Measurements from ENCODE around the gene SLC13A4.

Gene SLC13A4

GRCh38 chr7:135771961-135772638, 44.1 kb upstream of the SLC13A4 start:
- Histone ChIP-seq H3K4me1 (ENCODE audit: insufficient read depth, low read length, severe bottlenecking) (no peaks in the 10 kb centered on the region), H3K36me3 (ENCODE audit: insufficient read depth, low read length) (no peaks in the 10 kb centered on the region), H3K27ac (ENCODE audit: low read depth, low read length, poor library complexity, severe bottlenecking) (no peak overlapping the region), H3K27me3 (ENCODE audit: insufficient read depth, low read length) (no peaks in the 10 kb centered on the region), H4K20me1 (ENCODE audit: insufficient read depth, low read length) (no peaks in the 10 kb centered on the region), H3K79me2 (ENCODE audit: insufficient read depth, low read length) (no peaks in the 10 kb centered on the region), H3K4me2 (ENCODE audit: low read length) (no peak overlapping the region), H2AFZ (ENCODE audit: low read length) (no peak overlapping the region), H3K4me3 (ENCODE audit: low read depth, low read length, poor library complexity, severe bottlenecking) (no peak overlapping the region), H3K9ac (ENCODE audit: low read length) (no peak overlapping the region), H3K9me3 (ENCODE audit: low read length) (no peaks in the 10 kb centered on the region), H3K9me2 (ENCODE audit: low read depth, low read length) (no peaks in the 10 kb centered on the region), H3F3A (ENCODE audit: insufficient read depth, low read length) (no peaks in the 10 kb centered on the region)
- TF ChIP-seq, protein P1, sequence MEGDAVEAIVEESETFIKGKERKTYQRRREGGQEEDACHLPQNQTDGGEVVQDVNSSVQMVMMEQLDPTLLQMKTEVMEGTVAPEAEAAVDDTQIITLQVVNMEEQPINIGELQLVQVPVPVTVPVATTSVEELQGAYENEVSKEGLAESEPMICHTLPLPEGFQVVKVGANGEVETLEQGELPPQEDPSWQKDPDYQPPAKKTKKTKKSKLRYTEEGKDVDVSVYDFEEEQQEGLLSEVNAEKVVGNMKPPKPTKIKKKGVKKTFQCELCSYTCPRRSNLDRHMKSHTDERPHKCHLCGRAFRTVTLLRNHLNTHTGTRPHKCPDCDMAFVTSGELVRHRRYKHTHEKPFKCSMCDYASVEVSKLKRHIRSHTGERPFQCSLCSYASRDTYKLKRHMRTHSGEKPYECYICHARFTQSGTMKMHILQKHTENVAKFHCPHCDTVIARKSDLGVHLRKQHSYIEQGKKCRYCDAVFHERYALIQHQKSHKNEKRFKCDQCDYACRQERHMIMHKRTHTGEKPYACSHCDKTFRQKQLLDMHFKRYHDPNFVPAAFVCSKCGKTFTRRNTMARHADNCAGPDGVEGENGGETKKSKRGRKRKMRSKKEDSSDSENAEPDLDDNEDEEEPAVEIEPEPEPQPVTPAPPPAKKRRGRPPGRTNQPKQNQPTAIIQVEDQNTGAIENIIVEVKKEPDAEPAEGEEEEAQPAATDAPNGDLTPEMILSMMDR (IDR thresholded peaks at IDR 0.05; ENCODE audit: low read length): no peak
- TF ChIP-seq EZH2 (IDR thresholded peaks at IDR 0.05; ENCODE audit: borderline replicate concordance, low read length): no peak

GRCh38 chr7:135771051-135771450, 43.1 kb upstream of the SLC13A4 start:
- Histone ChIP-seq H3K27me3 (ENCODE audit: insufficient read depth, low read length) (no peaks in the 10 kb centered on the region), H2AFZ (ENCODE audit: low read length) (no peak overlapping the region), H3K79me2 (ENCODE audit: insufficient read depth, low read length) (no peaks in the 10 kb centered on the region), H4K20me1 (ENCODE audit: insufficient read depth, low read length) (no peaks in the 10 kb centered on the region), H3K36me3 (ENCODE audit: insufficient read depth, low read length) (no peaks in the 10 kb centered on the region), H3K27ac (ENCODE audit: low read depth, low read length, poor library complexity, severe bottlenecking) (no peak overlapping the region), H3K4me1 (ENCODE audit: insufficient read depth, low read length, severe bottlenecking) (no peaks in the 10 kb centered on the region), H3F3A (ENCODE audit: insufficient read depth, low read length) (no peaks in the 10 kb centered on the region), H3K9me3 (ENCODE audit: low read length) (no peaks in the 10 kb centered on the region), H3K9me2 (ENCODE audit: low read depth, low read length) (no peaks in the 10 kb centered on the region), H3K9ac (ENCODE audit: low read length) (no peak overlapping the region), H3K4me3 (ENCODE audit: low read depth, low read length, poor library complexity, severe bottlenecking) (no peak overlapping the region), H3K4me2 (ENCODE audit: low read length) (no peak overlapping the region)
- no peak for TF ChIP-seq EZH2 (IDR thresholded peaks at IDR 0.05; ENCODE audit: borderline replicate concordance, low read length)
- TF ChIP-seq, protein P1 (IDR thresholded peaks at IDR 0.05; ENCODE audit: low read length): no peak

- Histone ChIP-seq H4K20me1 (ENCODE audit: insufficient read depth, low read length) (no peaks in the 10 kb centered on the region), H3K9me3 (ENCODE audit: low read length) (no peaks in the 10 kb centered on the region), H3K4me3 (ENCODE audit: low read depth, low read length, poor library complexity, severe bottlenecking) (no peak overlapping the region), H3K36me3 (ENCODE audit: insufficient read depth, low read length) (no peaks in the 10 kb centered on the region), H3F3A (ENCODE audit: insufficient read depth, low read length) (no peaks in the 10 kb centered on the region), H2AFZ (ENCODE audit: low read length) (no peak overlapping the region), H3K79me2 (ENCODE audit: insufficient read depth, low read length) (no peaks in the 10 kb centered on the region), H3K27ac (ENCODE audit: low read depth, low read length, poor library complexity, severe bottlenecking) (no peak overlapping the region), H3K9ac (ENCODE audit: low read length) (no peak overlapping the region), H3K27me3 (ENCODE audit: insufficient read depth, low read length) (no peaks in the 10 kb centered on the region), H3K4me1 (ENCODE audit: insufficient read depth, low read length, severe bottlenecking) (no peaks in the 10 kb centered on the region), H3K9me2 (ENCODE audit: low read depth, low read length) (no peaks in the 10 kb centered on the region), H3K4me2 (ENCODE audit: low read length) (no peak overlapping the region)
- TF ChIP-seq EZH2 (IDR thresholded peaks at IDR 0.05; ENCODE audit: borderline replicate concordance, low read length): no peak
- TF ChIP-seq, protein P1 (IDR thresholded peaks at IDR 0.05; ENCODE audit: low read length): no peak
These were observed 42.2 kb upstream of the SLC13A4 start for GRCh38 chr7:135770139-135770710.
